HG03025 (cell line): ENCODE measurements around the gene PRDM1.
A peak's percentile ranks its signal among the peaks of the same experiment; 100 is the strongest.

Experiments used
- ATAC-seq: cut with Tn5 transposase; IDR thresholded peaks from one replicate; pipeline ENCODE4 v1.9.1; 2021; ENCODE audit warnings: mild to moderate bottlenecking, moderate library complexity; ENCODE audit not compliant: unreplicated experiment, low FRiP score

Gene PRDM1

DNA sequence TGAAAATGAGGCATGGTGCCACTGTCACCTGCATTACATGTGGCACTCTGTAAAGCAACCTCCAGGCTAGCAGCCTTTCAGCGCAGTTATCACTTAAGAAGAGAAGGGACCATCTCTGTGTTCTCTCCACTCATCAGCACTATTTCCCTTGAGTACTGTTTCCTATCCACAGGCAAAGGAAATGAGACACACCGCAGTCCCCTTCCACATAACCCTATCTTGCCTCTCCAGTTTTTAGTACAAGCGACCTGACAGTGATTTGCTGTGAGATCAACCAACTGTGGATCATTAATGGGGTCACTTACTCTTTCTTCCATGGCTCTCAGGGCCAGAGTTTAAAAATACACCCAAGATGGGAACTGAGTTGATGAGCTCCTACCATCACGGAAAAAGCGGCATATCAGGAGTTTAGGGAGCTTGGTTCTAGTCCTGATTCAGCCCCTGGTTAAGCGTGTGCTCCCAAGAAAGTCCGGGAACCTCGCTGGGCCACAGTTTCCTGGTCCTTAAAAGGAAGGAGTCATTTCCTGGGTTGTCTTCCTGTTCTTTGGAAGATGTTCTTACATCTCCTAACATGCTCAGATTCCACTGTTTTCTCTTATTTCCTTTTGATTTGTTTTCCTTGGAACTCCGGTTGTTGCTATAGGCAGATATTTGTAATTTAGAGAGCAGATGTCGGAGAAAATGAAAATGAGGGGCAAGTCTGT is 27.3 kb downstream of the PRDM1 start:
- ATAC-seq = no peak

DNA sequence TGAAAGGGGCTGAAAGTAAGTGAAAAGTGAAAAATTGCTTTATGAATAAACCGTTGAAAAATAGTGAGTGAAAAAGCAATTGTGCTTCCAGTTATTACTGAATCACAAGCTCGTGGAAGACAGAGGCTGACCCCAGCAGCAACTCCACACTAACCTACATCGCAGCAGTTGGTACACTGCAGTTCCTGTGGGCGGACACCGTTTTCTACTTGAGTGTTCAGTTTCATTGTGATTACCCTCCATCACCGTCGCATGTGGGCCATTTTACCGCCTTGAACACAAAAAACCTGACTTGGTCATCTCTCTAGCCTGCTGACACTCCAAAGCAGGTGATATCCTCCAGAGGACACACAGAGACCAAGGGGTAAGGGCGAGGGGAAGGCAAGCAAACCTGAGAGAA is 28.4 kb downstream of the PRDM1 start:
- ATAC-seq = peak; percentile 80

- no peak for ATAC-seq
These were observed 29.1 kb downstream of the PRDM1 start for GRCh38 chr6:106115286-106115685.

DNA sequence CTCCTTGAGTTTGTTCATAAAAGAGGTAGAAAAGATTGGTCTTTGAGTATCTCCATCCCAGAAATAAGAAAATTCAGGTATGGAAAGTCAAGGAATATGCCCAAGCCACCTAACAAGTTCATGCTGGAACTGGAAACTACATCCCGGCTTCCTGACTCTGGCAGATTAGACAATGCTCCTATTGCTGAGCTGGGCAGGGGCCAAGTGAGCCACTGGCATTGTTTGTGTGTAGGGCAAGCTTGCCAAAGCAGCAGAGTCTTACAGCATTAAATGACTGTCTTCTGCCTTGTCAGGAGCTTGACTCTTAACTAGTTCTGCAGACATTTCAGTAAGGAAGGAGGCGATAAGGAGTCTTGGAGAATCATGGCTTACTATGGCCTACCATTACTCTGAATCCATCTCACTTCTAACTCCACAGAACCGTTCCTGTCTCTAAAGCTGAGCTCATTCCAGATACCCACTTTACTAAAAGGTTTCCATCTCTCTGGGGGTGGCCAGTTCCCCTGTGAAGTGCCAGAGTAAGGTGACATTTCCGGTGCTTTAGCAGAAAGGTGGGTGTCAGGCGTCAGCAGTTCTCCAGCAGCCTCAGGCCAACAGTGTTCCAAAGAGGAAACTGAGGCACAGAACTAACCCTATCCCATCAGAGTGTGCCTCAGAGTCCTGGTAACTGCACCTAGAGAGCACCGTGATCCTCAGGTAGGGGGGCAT is 30.1 kb downstream of the PRDM1 start:
- no peak for ATAC-seq

DNA sequence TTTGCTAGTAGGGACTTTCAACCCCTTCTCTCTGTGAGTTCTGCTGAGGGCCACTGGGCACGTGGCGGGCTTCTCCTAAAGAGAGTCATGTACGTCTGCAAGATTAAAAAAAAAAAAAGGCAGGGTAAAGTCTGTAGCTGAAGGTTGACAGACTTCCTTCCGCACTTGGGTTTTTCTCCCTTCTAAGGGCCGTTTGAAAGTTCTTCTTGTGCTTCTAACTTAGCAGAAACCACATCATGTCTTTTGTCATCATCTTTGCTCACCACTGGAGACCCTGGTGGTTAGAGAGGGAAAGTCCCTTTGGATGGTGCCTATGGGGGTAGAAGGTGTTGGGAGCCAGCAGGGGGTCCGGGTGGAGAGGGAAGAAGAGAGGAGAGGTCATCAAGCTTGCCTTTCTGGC is 31.4 kb downstream of the PRDM1 start:
- ATAC-seq = no peak

DNA sequence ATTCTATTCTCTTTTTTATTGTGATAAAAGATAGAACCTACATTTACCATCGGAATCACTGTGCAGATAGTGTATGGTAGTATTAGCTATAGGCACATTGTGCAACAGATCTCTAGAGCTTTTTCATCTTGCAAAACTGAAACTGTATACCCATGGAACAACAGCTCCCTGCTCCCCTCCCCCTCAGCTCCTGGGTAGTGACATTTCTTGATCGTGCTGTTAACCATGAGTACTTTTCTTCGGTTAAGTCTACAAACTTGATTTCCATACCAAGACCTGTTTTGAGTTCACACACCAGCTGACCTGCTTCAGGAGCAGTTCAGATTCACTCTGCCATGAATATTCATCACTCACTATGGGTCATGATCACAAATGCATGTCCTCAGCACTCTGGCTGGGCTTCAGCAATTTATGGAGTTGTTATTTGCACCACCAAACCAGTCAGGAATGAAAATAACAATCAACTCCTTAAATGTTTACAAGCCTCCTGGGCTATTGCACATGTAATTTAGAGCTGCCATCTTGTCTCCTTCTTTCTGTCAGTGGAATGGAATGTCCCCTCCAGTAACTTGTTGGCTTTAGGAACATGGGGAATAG is 32.8 kb downstream of the PRDM1 start:
- no peak for ATAC-seq

DNA sequence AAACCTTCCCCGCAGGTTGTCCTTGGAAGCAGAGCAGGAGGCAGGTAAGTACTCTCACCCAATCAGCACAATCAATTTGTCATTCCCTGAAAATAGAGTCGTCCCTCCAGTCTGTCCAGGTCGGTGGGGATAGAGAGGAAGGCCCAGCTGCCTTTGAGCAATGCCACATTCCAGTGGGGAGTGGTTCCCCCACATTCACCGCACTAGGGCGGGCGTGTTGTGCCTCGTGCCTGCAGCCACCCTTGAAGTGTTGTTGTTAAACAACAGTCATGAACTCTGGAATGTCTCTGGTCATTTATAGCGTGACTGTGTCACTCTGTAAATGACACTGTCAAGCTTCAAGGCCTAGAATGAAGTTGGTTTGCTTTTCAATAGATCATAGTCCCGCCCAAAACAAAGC is 33.4 kb downstream of the PRDM1 start:
- no peak for ATAC-seq

DNA sequence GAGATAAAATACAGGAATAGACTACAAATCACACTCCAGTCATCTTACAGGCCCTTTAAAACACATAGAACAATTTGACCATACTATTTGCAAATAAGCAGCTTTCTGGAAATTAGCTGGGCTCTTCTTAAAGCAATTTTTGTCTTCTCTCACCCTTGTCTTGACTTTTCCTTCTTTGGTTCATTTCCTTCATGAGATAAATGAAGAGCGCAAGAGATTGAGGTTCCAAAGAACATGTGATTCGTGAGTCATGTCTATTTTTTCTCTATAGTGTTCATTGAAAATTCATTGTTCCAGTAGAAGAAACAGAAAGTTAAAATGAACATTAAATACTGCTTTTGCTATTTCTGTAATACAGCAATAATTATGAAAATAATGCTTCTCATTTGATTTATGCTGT is 33.9 kb downstream of the PRDM1 start:
- no peak for ATAC-seq

- no peak for ATAC-seq
These were observed 34.3 kb downstream of the PRDM1 start for GRCh38 chr6:106120406-106120805.

GRCh38 chr6:106122306-106122918 is 36.3 kb downstream of the PRDM1 start:
- ATAC-seq = no peak

DNA sequence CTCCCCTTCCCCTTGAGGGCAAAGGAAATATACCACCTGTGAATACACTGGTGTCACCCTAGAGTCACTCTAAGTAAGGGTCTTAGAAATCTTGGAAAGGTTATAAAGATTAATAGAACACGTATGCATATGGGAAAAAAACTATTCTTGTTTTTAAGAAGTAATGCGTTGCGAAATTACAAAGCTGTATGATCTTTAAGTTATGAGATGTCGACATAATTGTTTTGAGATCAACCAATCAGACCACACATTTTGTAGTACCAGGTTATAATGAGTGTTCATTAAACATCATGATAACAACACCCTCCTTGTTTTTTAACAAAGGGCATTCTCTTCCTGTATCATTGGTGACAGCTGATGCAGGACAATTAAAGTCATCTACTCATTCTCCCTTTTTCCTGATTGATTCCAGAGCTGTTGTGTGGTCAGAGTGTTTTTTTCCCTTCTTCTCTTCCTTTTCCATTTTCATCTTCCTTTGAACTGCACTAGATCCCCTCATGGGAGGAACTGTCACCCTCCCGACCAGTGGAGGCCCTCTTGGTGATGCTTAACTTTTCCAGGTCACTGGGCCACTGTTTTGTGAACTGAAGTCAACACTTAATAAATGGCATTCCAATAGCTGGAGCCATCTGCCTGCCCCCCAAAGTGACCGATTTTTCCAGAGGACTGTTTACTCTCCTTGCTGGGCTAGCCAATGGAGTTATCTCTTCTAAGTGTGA is 37.0 kb downstream of the PRDM1 start:
- ATAC-seq = no peak

DNA sequence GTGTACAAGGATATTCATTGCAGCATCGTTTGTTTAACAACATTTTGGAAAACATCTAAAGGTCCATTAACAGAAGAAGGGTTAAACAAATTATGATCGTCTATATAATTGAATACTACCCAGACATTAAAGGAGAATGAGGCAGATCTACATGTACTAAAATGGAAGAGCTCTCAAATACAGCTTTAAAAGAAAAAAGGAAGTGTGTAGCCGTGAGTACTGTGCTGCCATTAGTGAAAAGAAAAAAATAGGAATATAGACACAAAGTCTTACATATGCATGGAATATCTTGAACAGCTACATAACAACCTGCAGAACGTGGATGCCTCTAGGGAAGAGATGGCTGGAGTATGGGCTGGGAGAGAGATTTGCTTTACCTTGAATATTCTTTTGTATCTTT is 37.9 kb downstream of the PRDM1 start:
- no peak for ATAC-seq

GRCh38 chr6:106124437-106125430 is 38.6 kb downstream of the PRDM1 start:
- ATAC-seq = no peak

DNA sequence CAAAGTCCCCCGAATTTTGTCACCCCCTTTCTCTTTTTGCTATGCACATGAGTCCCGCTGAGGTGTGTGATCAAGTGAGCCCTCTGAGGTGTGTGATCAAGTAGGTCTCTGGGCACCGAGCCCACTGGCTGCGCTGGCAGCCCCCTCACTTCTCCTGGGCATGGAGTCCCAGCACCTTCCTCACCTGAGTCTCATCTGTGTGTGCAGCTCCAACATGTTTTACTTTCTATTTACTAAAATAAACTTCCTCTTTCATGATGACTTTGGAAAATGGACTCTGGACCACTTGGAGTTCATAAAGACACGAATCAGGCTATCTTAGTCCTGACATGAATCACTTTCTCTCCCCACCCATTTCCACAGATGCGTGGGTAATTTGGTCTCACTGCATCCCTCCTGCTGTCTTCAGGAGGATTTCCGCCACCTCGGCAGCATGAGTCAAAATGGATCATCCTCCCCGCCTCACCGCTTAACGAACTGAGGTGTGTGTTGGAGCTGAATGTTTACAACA is 39.8 kb downstream of the PRDM1 start:
- no peak for ATAC-seq

DNA sequence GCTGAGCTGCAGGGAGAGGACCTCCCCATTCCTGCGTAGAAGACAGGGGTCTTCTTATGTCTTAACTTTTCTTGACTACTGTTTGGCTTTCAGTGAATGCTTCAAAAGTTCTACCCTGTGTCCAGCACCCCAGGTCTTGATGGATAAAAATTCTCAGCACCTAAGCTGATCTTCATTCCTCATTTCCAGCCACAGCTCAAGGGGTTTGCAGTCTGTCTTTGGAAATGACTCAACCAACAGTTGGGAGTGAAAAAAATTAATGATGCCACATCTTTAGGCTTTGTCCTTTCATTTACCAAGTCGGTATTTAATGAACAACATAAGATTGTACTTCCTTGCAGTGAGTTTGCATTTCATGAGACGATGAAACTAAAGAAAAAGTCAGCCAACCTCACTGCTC is 40.3 kb downstream of the PRDM1 start:
- no peak for ATAC-seq

GRCh38 chr6:106128981-106129781 is 43.0 kb downstream of the PRDM1 start:
- ATAC-seq = no peak

DNA sequence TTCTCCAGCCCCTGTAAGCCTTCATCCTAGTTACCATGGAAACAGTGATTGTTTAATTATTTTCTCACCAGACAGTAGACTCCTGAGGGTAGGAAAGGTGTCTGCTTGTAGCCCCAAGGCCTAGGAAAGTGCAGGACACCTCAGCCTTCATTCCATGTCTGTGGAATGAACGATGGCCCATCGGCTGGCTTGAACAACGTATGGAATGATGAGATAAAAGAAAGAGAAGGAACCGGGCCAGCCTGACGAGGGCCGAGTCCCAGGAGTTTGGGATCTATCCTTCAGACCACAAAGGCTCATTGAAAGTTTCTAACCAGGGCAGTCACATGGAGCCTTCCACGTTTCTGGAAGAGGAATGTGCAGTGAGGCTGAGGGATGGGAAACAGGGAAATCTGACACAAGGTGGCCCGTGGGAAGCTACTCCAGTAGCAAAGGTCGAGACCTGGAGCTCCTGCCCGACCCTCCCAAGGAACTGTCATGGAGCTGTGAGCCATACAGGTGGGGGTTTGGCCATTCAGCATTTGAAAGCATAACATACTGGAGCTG is 46.1 kb downstream of the PRDM1 start:
- no peak for ATAC-seq

GRCh38 chr6:106133040-106133439 is 46.9 kb downstream of the PRDM1 start:
- no peak for ATAC-seq
